GM19467 (cell line): ENCODE measurements around the gene VWF.
"Not testable (repeated sequence)": the region's sequence is repeated elsewhere in the genome, so short reads cannot be mapped to it uniquely, and the experiment has no call there.

Experiments
- ATAC-seq: cut with Tn5 transposase; IDR thresholded peaks from one replicate; pipeline ENCODE4 v1.9.1; 2021; ENCODE audit warnings: mild to moderate bottlenecking, moderate library complexity; ENCODE audit not compliant: unreplicated experiment

The VWF gene

DNA sequence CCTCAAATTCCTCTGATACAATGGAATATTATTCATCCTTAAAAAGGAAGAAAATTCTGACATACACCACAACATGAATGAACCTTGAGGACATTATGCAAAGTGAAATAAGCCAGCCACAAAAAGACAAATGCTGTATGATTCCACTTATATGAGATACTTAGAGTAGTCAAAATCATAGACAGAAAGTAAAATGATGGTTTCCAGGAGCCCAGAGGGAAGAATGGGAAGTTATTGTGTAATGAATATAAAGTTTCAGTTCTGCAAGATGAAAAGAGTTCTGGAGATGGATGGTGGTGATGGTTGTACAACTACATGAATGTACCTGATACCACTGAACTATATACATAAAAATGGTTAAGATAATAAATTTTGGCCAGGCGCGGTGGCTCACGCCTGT lies 18.3 kb downstream of the VWF start:
- no peak for ATAC-seq

DNA sequence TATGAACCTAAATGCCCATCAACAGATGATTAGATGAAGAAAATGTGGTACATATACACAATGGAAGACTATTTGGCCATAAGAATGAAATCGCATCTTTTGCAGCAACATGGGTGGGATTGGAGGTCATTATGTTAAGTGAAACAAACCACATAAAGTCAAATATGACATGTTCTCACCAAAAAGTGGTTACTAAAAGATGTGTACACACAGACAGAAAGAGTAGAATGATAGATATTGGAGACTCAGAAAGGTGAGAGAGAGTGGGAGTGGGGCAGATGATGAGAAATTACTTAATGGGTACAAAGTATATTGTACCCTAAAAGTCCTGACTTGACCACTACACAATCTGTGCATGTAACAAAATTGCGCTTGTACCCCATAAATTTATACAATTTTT lies 19.6 kb downstream of the VWF start:
- ATAC-seq = no peak

DNA sequence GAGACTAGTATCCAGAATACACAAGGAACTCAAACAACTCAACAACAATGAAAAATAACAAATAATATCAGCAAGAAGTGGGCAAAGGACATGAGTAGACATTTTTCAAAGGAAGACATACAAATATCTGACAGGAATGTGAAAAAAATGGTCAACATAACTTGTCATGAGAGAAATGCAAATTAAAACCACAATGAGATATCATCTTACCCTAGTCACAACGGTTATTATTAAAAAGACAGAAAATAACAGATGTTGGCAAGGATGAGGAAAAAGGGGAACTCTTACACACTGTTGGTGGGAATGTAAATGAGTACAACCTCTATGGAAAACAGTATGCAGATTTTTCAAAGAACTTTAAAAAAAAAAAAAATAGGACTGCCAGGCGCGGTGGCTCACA lies 20.4 kb downstream of the VWF start:
- no peak for ATAC-seq

DNA sequence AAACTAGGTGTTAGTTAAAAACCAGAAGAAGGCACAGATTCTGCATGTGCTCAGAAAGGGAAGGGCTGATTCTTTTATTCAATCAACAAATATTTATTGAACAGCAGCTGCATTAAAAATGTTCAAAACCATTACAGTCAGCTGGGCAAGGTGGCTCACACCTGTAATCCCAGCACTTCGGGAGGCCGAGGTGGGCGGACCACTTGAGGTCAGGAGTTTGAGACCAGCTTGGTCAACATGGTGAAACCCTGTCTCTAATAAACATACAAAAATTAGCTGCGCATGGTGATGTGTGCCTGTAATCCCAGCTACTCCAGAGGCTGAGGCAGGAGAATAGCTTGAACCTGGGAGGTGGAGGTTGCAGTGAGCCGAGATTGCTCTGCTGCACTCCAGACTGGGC lies 22.4 kb downstream of the VWF start:
- ATAC-seq = not testable (repeated sequence)

DNA sequence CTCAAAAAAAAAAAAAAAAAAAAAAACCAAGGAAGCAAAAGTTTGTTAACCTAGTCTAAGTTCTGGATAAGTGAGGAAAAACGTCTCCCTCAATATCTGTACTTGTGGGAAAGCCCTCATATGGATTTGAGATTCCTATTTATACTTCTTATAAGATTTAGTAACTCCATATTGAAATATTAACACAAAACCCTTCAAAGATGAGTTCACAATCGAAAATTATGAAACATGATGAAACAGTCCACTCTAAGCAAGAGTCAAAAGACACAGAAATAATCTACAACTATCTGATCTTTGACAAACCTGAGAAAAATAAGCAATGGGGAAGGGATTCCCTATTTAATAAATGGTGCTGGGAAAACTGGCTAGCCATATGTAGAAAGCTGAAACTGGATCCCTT lies 25.2 kb downstream of the VWF start:
- no peak for ATAC-seq

- ATAC-seq = no peak
These were observed 27.1 kb downstream of the VWF start for GRCh38 chr12:6097411-6097810.

- ATAC-seq = no peak
These were observed 27.9 kb downstream of the VWF start for GRCh38 chr12:6096527-6096926.

GRCh38 chr12:6095269-6095668 lies 29.2 kb downstream of the VWF start:
- ATAC-seq = no peak

DNA sequence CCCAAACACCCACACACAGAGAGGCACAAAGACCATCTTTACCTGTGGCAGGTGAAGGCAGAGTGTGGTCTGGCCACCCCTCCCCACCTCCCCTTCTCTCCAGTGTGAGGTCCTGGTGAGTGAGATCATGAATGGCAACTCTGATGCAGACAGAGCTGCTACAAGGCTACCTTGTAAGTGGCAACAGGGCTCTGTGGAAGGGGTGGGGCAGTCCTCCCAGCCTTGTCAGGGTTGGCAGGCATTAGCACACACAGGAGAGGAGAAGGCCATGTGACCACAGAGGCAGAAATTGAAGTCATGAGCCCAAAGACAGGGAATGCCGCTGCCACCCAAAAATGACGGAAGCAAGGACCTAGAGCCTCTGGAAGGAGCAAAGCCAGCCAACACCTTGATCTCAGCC lies 30.7 kb downstream of the VWF start:
- ATAC-seq = no peak

- ATAC-seq = no peak
These were observed 31.4 kb downstream of the VWF start for GRCh38 chr12:6092784-6093722.

- no peak for ATAC-seq
These were observed 32.5 kb downstream of the VWF start for GRCh38 chr12:6091786-6092566.

DNA sequence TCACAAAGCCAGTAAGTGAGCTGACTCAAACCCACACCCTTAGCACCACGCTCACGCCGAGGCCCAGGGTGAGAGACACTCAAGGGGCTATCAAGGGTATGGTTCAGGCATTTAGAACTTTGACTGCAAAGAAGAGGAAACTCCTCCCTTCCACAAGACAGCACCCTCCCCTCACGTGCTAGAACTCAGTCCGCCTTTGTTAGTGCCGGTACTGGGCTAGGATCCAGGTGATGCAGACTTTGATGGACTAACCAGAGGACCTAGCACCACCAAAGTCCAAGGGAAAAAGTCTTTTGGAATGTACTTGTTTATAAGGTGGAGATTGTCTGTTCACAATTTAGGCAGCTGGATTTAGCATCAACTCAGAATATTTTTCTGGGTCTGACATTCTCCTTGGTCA lies 33.7 kb downstream of the VWF start:
- ATAC-seq = no peak

GRCh38 chr12:6088921-6089747 lies 35.3 kb downstream of the VWF start:
- ATAC-seq = no peak

- ATAC-seq = no peak
These were observed 38.2 kb downstream of the VWF start for GRCh38 chr12:6086316-6086715.

DNA sequence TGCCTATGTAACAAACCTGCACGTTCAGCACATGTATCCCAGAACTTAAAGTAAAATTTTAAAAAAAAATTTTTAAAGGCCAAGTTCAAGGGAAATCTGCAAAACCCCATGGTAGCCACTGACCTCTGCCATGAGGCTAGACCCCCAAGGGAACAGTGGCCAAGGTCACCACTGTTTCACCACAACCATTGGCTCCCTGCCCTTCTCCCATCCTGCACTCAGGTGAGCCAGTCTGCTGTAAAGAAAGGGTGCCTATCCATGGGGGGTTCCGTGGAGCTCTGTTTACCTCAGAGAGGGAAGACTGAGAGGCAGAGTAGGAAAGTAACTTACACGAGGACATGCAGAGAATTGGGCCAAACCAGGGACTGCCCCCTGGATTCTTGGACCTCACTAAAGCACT lies 38.6 kb downstream of the VWF start:
- ATAC-seq = no peak

DNA sequence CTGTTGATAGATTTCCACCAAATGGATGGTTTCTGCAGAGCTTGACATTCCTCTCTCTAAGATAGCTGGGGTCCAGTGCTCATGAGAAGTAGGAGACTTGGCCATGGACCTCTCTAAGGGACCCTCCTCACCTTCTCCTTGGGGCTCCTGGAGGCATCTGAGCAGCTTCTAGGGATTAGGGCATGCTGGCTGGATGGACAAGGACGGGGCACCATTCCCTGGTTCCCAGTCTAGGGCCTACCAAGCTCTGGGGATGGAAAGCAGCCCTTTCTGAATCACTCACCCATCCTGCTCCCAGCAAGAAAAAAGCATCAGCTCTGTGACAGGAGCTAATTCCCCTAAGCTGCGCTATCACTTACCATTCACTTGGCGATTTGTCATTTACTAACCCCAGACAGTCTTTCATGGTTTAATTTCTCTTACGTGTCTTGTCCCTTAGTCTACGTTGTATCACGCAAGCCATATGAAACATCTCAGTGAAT lies 39.5 kb downstream of the VWF start:
- ATAC-seq = no peak

DNA sequence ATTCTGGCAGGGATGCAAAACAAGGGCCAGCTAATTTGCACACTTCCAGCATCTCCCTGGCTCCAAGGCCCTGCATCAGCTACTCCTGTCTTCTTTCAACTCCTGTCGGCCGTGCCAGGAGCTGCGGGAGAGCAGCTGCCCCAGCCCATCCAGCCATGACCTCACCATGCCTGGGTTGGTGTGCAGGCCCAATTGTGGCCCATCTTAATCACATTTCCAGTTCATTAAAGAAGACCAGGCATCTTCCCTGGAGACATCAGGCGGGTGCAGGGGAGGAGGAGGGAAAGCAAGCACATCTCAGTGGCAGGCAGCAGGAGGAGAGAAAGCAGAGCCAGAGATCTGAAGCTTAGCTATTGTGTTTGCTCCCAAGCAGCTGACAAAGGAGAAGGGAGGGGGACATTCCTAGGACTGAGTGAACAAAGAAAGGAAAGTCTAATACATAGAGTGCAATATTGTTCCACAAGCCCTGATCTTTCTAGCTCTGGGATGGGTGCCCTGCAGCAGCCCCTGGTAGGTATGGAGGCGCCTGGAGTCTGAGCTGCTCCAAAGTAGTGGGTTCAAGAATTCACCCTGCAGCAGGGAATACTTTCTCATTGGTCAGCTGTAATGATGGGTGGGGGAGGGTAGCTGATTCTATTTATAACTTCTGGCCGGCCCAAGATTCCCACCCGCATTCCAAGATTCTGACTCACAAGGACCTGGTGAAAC lies 40.1 kb downstream of the VWF start:
- no peak for ATAC-seq

GRCh38 chr12:6083601-6084000 lies 40.9 kb downstream of the VWF start:
- ATAC-seq = no peak

- no peak for ATAC-seq
These were observed 41.9 kb downstream of the VWF start for GRCh38 chr12:6082613-6083012.
